Endothelial cell of umbilical vein (primary cell): Measurements from ENCODE around the gene DCLK1. TPM values are rescaled to one million over a fixed set of nuclear protein-coding genes. Genes with fewer than 3 reads are reported as not detected.

Experiments
- BruUV-seq: library from RNA; stranded (reverse); fragments of 400-500 nt; replicated peaks from 2 replicates; lab custom pipeline; 2021; lab: Mats Ljungman, UMichigan
- CTCF ChIA-PET: fragments of 300-600, 350-600 bp; sonication (Branson Sonifier 250); formaldehyde crosslinking; loops from one replicate; lab custom pipeline; 2021; ENCODE audit warnings: antibody characterized with exemption, inconsistent platforms; lab: Charles Lee
- POLR2A ChIA-PET: fragments of 300-600, 350-600 bp; sonication (Branson Sonifier 250); formaldehyde crosslinking; loops from one replicate; lab custom pipeline; 2021; ENCODE audit warnings: antibody characterized with exemption, inconsistent platforms; lab: Charles Lee
- DNase-seq: peaks from one replicate; pipeline ENCODE4 v3.0.0-alpha.2; 2011; ENCODE audit warnings: low read depth, low spot score
- FAIRE-seq: peaks from 2 replicates; lab custom pipeline; 2011; peaks lifted over from hg19 to GRCh38; lab: Jason Lieb, UNC
- H2AFZ ChIP-seq: 2 replicates; pipeline ENCODE4 v1.6.0; 2012; ENCODE audit warnings: low read depth, low read length, control low read depth, inconsistent platforms
- H3K27ac ChIP-seq: 2 replicates; pipeline ENCODE4 v1.5.1; 2011; ENCODE audit warnings: low read depth, mild to moderate bottlenecking, control low read depth, low read length, moderate library complexity; ENCODE audit not compliant: insufficient read depth
- H3K27me3 ChIP-seq, 2 experiments: 2 replicates each; pipeline versions ENCODE4 v1.6.0 to v1.6.1; 2011; ENCODE audit warnings: low read length in 2 of 2, mixed read lengths in 1 of 2; ENCODE audit not compliant: control insufficient read depth in 2 of 2, insufficient read depth in 2 of 2
- H3K36me3 ChIP-seq, 2 experiments: 2 replicates in 1 of 2; 3 replicates in 1 of 2; pipeline ENCODE4 v1.5.1; 2011; ENCODE audit warnings: low read length in 2 of 2, mild to moderate bottlenecking in 1 of 2, moderate library complexity in 1 of 2; ENCODE audit not compliant: control insufficient read depth in 2 of 2, insufficient read depth in 2 of 2; ENCODE audit errors: extremely low read depth in 1 of 2
- H3K4me1 ChIP-seq: 3 replicates; pipeline ENCODE4 v1.5.1; 2011; ENCODE audit warnings: mild to moderate bottlenecking, low read length; ENCODE audit not compliant: control insufficient read depth, insufficient read depth; ENCODE audit errors: extremely low read depth
- H3K4me2 ChIP-seq: 2 replicates; pipeline ENCODE4 v1.6.1; 2011; ENCODE audit warnings: low read length, control low read depth, mixed read lengths; ENCODE audit not compliant: insufficient read depth
- H3K4me3 ChIP-seq, 3 experiments: fragments of 200-600 bp in 1 of 3; sonication (generic), shearing (Covaris generic) in 1 of 3; replicated peaks in 1 of 3; 2 replicates each; pipeline ENCODE4 v1.5.1; 2011 to 2016; ENCODE audit warnings: control low read depth in 3 of 3, low read length in 3 of 3, mild to moderate bottlenecking in 2 of 3, inconsistent platforms in 1 of 3, low read depth in 1 of 3, moderate library complexity in 1 of 3; ENCODE audit not compliant: insufficient read depth in 1 of 3
- H3K79me2 ChIP-seq: 2 replicates; pipeline ENCODE4 v1.6.0; 2012; ENCODE audit warnings: low read length, inconsistent platforms; ENCODE audit not compliant: control insufficient read depth, insufficient read depth
- H3K9ac ChIP-seq: replicated peaks from 2 replicates; pipeline ENCODE3; 2011; ENCODE audit warnings: low read length, control low read depth; ENCODE audit not compliant: insufficient read depth; ENCODE audit errors: extremely low read depth
- H3K9me1 ChIP-seq: replicated peaks from 3 replicates; pipeline ENCODE4 v1.6.0; 2011; ENCODE audit warnings: mild to moderate bottlenecking, low read length; ENCODE audit not compliant: control insufficient read depth, insufficient read depth; ENCODE audit errors: extremely low read depth
- H3K9me3 ChIP-seq: replicated peaks from 2 replicates; pipeline ENCODE4 v1.5.1; 2012; ENCODE audit warnings: low read length, inconsistent platforms; ENCODE audit not compliant: control insufficient read depth, insufficient read depth
- H4K20me1 ChIP-seq: replicated peaks from 2 replicates; pipeline ENCODE3; 2011; ENCODE audit warnings: mild to moderate bottlenecking, low read length; ENCODE audit not compliant: control insufficient read depth, insufficient read depth; ENCODE audit errors: extremely low read depth
- EZH2 ChIP-seq: IDR thresholded peaks from 2 replicates; pipeline ENCODE4 v1.6.1; 2012; ENCODE audit warnings: borderline replicate concordance, low read depth, mild to moderate bottlenecking, moderate library complexity, low read length, inconsistent platforms; ENCODE audit not compliant: severe bottlenecking
- POLR2A ChIP-seq: IDR thresholded peaks from 2 replicates; pipeline ENCODE4 v1.6.1; 2012; ENCODE audit warnings: low read depth, mild to moderate bottlenecking, control low read depth, low read length
- POLR2AphosphoS5 ChIP-seq: IDR thresholded peaks from 2 replicates; pipeline ENCODE4 v1.6.1; 2012; ENCODE audit warnings: low read depth, mild to moderate bottlenecking, control low read depth, low read length, moderate library complexity; ENCODE audit not compliant: insufficient read depth
- dilution Hi-C: fragments of 300-500 bp; cut with MboI; formaldehyde crosslinking; loops from one replicate; pipeline ENCODE4 v1.15.0; 2019; ENCODE audit warnings: low sequenced_read_pairs; ENCODE audit not compliant: extremely low pct_ligation_motif_present
- intact Hi-C: fragments of 100-400 bp; cut with micrococcal nuclease; formaldehyde crosslinking; loops from one replicate; pipeline ENCODE4 v1.10.0; 2022
- polyA plus RNA-seq, 4 experiments: library from polyadenylated mRNA; depleted of rRNA in 3 of 4; stranded (reverse) in 3 of 4; unstranded in 1 of 4; fragments of >200 nt; gene quantifications; 2 replicates each; pipeline versions ENCODE4 v1.2.1 to v1.2.3, GENCODE V29; 2011 to 2012; ENCODE audit warnings: missing spikeins in 1 of 4
- total RNA-seq: library from RNA; stranded (reverse); gene quantifications from 2 replicates; pipeline ENCODE4 v1.2.3, GENCODE V29; 2021
- TF ChIP-seq, protein P1 (sequence below): IDR thresholded peaks from 2 replicates; pipeline ENCODE4 v1.6.1; 2011; ENCODE audit not compliant: insufficient read depth, insufficient read length

DCLK1 gene
- total and polyA plus RNA-seq, 2 donors (not counting 3 experiments of a cell fraction or from before 2014, with no cell fraction given), result 0.28 to 3.9 TPM

DNA sequence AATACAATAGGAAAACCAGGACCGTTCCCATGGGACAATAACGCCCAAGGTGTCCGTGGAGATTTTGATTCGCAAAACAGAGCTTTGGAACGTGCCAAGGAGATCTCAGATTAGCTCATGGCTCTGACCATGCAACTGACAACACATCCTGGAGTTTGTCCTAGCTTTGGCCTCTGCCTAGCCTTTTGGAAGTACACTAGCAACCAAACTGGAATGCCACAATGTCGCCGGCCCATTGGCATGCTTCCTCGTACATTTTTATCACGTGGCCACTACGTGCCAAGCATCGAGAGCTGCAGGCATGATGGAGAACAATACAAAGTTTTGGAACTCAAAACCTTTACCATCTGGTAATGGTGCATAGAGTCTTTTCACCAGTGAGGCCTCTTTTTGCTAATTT, 256.5 kb downstream of the DCLK1 start:
- no peak overlapping the region for H3K4me3 ChIP-seq
- H3K27me3 ChIP-seq, result no peaks in the 10 kb centered on the region
- no peak overlapping the region for H3K4me2 ChIP-seq
- no peaks in the 10 kb centered on the region for H3K9me3 ChIP-seq
- H3K9me1 ChIP-seq, result no peaks in the 10 kb centered on the region
- POLR2A ChIA-PET, result no interaction called here
- no TSS peak for BruUV-seq
- no peak overlapping the region for H2AFZ ChIP-seq
- TF ChIP-seq, protein P1, sequence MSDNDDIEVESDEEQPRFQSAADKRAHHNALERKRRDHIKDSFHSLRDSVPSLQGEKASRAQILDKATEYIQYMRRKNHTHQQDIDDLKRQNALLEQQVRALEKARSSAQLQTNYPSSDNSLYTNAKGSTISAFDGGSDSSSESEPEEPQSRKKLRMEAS, result no peak
- no peak for TF ChIP-seq POLR2A
- TF ChIP-seq POLR2AphosphoS5, result no peak
- CTCF ChIA-PET, result no interaction called here
- no peak for DNase-seq
- H3K79me2 ChIP-seq, result no peaks in the 10 kb centered on the region
- intact Hi-C loops, result no loop called here
- H3K27ac ChIP-seq, result no peak overlapping the region
- H3K9ac ChIP-seq, result no peak overlapping the region
- no peaks in the 10 kb centered on the region for H3K36me3 ChIP-seq
- dilution Hi-C loops, result no loop called here
- H4K20me1 ChIP-seq, result no peaks in the 10 kb centered on the region
- no peaks in the 10 kb centered on the region for H3K4me1 ChIP-seq
- no peak for FAIRE-seq

GRCh38 chr13:35872369-35872768, 258.8 kb downstream of the DCLK1 start:
- Histone ChIP-seq H3K9me1 (no peaks in the 10 kb centered on the region), H3K9me3 (no peaks in the 10 kb centered on the region), H3K36me3 (no peaks in the 10 kb centered on the region), H3K79me2 (no peaks in the 10 kb centered on the region), H2AFZ (no peak overlapping the region), H4K20me1 (no peaks in the 10 kb centered on the region), H3K27ac (no peak overlapping the region), H3K9ac (no peak overlapping the region), H3K4me3 (no peak overlapping the region), H3K4me1 (no peaks in the 10 kb centered on the region), H3K4me2 (no peak overlapping the region), H3K27me3 (no peaks in the 10 kb centered on the region)
- no peak for TF ChIP-seq EZH2
- intact Hi-C loops, result no loop called here
- ChIA-PET CTCF (no interaction called here), POLR2A (no interaction called here)
- no peak for FAIRE-seq
- no peak for DNase-seq
- BruUV-seq, result no TSS peak
- dilution Hi-C loops, result no loop called here
